Calu3 (cell line): ENCODE measurements around the gene SLC51A. TPM values are rescaled to one million over a fixed set of nuclear protein-coding genes. Genes with fewer than 3 reads are reported as not detected.
"Not testable (repeated sequence)": the region's sequence is repeated elsewhere in the genome, so short reads cannot be mapped to it uniquely, and the experiment has no call there.

ENCODE experiments used
- Bru-seq: library from RNA; stranded (reverse); fragments of 400-500 nt; gene quantifications from one replicate; lab custom pipeline; 2021; lab: Mats Ljungman, UMichigan
- BruChase-seq, 2 experiments: library from RNA; stranded (reverse); fragments of 400-500 nt; gene quantifications; one replicate each; lab custom pipeline; 2021; lab: Mats Ljungman, UMichigan
- BruUV-seq: library from RNA; stranded (reverse); fragments of 400-500 nt; replicated peaks from 2 replicates; lab custom pipeline; 2021; lab: Mats Ljungman, UMichigan
- CTCF ChIA-PET: fragments of 300-600 bp; sonication (Branson Sonifier 250); formaldehyde crosslinking; loops from one replicate; lab custom pipeline; 2022; ENCODE audit warnings: antibody characterized with exemption; lab: Charles Lee
- DNase-seq: peaks from one replicate; pipeline ENCODE4 v3.0.0; 2022
- H3K27ac Mint-ChIP-seq: one replicate; pipeline ENCODE4 v1.8.0; 2022; ENCODE audit warnings: mixed read lengths; ENCODE audit not compliant: unreplicated experiment
- H3K27me3 Mint-ChIP-seq: one replicate; pipeline ENCODE4 v1.8.0; 2022; ENCODE audit warnings: mixed read lengths; ENCODE audit not compliant: unreplicated experiment
- H3K36me3 Mint-ChIP-seq: one replicate; pipeline ENCODE4 v1.8.0; 2022; ENCODE audit warnings: mild to moderate bottlenecking, moderate library complexity, mixed read lengths; ENCODE audit not compliant: insufficient read depth, unreplicated experiment
- H3K4me1 Mint-ChIP-seq: one replicate; pipeline ENCODE4 v1.8.0; 2022; ENCODE audit warnings: mild to moderate bottlenecking, low read depth, mixed read lengths; ENCODE audit not compliant: unreplicated experiment
- H3K4me3 Mint-ChIP-seq: one replicate; pipeline ENCODE4 v1.8.0; 2022; ENCODE audit warnings: mild to moderate bottlenecking, low read depth, moderate library complexity, mixed read lengths; ENCODE audit not compliant: unreplicated experiment
- H3K9me3 Mint-ChIP-seq: one replicate; pipeline ENCODE4 v1.8.0; 2022; ENCODE audit warnings: low read depth, mixed read lengths; ENCODE audit not compliant: unreplicated experiment
- intact Hi-C: fragments of 100-400 bp; cut with micrococcal nuclease; formaldehyde crosslinking; loops from one replicate; pipeline ENCODE4 v1.10.0; 2022; ENCODE audit not compliant: unreplicated experiment
- long read RNA-seq: library from polyadenylated mRNA; stranded (forward); transcript quantifications from one replicate; pipeline ENCODE4 v2.0.0, GENCODE V29; 2022
- total RNA-seq: library from RNA; stranded (reverse); gene quantifications from 2 replicates; pipeline ENCODE4 v1.2.3, GENCODE V29; 2022
- TF ChIP-seq, protein P1 (sequence below): fragments of 200-600 bp; IDR thresholded peaks from one replicate; pipeline ENCODE4 v1.8.0; 2022; ENCODE audit warnings: antibody characterized with exemption; ENCODE audit not compliant: unreplicated experiment

SLC51A gene
- total RNA-seq (not detected in 2 replicates), Bru-seq, nascent RNA (not detected), BruChase-seq, experiment 1, labeled RNA remaining after a 6-hour chase (percentile 5 among the genes with signal in this experiment), BruChase-seq, experiment 2, labeled RNA remaining after a 2-hour chase (percentile 5 among the genes with signal in this experiment)
- long read RNA-seq, partial matches to known transcripts = 0 of 15 reads
- long read RNA-seq, other reads (novel, unspliced or antisense) = 15 of 15 reads

DNA sequence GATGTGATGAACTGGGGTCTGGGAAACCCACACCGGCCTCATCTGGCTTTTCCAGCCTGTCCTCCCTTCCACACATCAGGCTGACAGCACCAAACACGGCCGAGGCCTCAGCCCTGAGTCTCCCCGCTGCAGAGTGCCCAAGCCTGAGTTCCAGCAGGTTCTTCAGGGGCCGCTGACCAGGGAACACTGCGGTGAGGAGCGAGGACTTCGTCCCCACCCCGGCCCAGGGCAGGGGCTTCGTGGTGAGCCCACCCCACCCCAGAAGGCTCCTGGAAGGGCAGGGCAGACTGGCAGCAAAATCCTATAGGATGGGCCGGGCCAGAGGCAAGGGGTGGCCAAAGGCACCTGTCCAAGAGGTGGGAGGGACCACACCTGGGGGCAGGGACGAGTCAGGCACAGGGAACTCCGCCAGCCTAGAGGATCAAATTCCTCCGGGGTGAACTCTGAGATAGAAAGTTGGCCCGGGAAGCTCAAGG is at the start of gene SLC51A:
SLC51A (plus strand) TSS at position 446 of the 476 bp plus-strand sequence. CDS start 179 bp downstream, outside the sequence.
- Mint-ChIP-seq H3K27ac (no peak within 1 kb of the TSS), H3K36me3 (no peaks in the 10 kb centered on the region), H3K27me3 (peaks cover 63% of the 10 kb centered on the region), H3K4me1 (no peaks in the 10 kb centered on the region), H3K4me3 (peak within 1 kb of the TSS; percentile 33), H3K9me3 (no peaks in the 10 kb centered on the region)
- intact Hi-C loops = no loop called here
- TF ChIP-seq, protein P1, sequence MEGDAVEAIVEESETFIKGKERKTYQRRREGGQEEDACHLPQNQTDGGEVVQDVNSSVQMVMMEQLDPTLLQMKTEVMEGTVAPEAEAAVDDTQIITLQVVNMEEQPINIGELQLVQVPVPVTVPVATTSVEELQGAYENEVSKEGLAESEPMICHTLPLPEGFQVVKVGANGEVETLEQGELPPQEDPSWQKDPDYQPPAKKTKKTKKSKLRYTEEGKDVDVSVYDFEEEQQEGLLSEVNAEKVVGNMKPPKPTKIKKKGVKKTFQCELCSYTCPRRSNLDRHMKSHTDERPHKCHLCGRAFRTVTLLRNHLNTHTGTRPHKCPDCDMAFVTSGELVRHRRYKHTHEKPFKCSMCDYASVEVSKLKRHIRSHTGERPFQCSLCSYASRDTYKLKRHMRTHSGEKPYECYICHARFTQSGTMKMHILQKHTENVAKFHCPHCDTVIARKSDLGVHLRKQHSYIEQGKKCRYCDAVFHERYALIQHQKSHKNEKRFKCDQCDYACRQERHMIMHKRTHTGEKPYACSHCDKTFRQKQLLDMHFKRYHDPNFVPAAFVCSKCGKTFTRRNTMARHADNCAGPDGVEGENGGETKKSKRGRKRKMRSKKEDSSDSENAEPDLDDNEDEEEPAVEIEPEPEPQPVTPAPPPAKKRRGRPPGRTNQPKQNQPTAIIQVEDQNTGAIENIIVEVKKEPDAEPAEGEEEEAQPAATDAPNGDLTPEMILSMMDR = no peak
- BruUV-seq = no TSS peak
- peak; percentile 41 for DNase-seq
- CTCF ChIA-PET = no interaction called here

DNA sequence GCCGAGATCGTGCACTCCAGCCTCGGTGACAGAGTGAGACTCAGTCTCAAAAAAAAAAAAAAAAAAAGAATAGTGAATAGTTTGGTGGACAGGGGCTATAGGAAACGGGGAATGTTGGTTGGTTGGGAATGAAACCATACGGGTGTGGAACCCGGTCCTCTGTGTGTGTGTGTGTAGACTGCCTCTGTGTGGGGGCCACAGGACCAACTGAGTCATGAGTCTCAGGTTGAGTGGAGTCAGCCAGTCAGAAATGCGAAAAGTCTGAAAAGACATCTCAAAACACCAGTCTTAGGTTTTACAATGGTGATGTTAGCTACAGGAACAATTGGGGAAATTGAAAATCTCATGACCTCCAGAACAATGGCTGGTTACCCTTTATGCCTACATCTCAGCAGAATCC is 49.6 kb upstream of the SLC51A start:
- H3K27ac Mint-ChIP-seq = no peak overlapping the region
- TF ChIP-seq, protein P1 = no peak
- no peaks in the 10 kb centered on the region for H3K36me3 Mint-ChIP-seq
- intact Hi-C loops = no loop called here
- H3K4me3 Mint-ChIP-seq = no peak overlapping the region
- no peaks in the 10 kb centered on the region for H3K9me3 Mint-ChIP-seq
- no peaks in the 10 kb centered on the region for H3K27me3 Mint-ChIP-seq
- CTCF ChIA-PET = no interaction called here
- BruUV-seq = no TSS peak
- no peaks in the 10 kb centered on the region for H3K4me1 Mint-ChIP-seq
- DNase-seq = no peak

DNA sequence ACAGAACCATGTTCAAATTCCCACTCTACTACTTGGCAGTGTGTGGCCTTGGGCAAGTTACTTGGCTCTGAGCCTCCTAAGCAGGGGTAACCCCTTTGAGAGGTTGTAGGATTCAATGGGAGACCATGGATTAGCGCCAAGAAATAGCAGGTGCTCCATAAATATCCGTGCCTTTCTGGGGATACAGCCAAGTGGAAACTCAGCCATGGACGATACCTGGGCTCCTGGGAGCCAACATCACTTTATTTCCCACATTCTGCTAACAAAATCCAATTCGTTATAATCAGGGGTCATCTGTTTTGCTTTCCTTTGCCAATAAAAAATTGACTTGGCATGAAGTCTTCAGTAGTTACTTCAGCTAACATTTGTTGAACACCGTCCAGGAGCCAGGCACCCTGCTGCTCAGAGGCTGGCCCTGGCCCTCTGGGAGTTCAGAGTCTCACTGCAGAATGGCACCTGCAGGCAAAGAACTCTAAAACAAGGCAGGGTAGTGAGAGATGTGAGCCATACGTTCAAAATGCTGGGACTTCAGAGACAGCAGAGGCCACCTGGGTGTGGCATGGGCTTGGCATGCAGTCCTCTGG is 47.4 kb upstream of the SLC51A start:
- H3K4me1 Mint-ChIP-seq = no peaks in the 10 kb centered on the region
- no peak overlapping the region for H3K27ac Mint-ChIP-seq
- DNase-seq = no peak
- no peak overlapping the region for H3K4me3 Mint-ChIP-seq
- BruUV-seq = no TSS peak
- CTCF ChIA-PET = no interaction called here
- H3K27me3 Mint-ChIP-seq = no peaks in the 10 kb centered on the region
- no peaks in the 10 kb centered on the region for H3K9me3 Mint-ChIP-seq
- intact Hi-C loops = no loop called here
- TF ChIP-seq, protein P1 = no peak
- no peaks in the 10 kb centered on the region for H3K36me3 Mint-ChIP-seq

DNA sequence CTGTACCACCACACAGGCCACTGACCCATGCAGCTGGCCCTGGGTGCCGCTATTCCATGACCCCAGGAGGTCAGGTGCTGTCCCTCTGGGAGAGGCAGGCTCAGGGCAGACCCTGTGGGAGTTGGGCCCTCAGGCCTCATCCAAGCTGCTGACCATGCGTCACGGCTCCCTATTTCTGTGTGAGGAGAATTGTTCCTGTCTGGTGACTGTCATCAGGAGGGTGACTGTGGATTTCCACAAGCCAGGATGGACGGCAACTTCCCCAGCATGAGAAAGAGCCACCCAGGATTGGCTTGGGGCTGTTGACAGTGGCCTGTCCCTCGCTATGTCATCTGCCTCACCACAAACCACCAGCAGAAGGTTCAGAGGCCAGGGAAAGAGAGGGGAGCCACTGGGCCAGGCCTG is 46.5 kb upstream of the SLC51A start:
- Mint-ChIP-seq H3K36me3 (no peaks in the 10 kb centered on the region), H3K27ac (no peak overlapping the region), H3K4me1 (no peaks in the 10 kb centered on the region), H3K4me3 (no peak overlapping the region), H3K9me3 (no peaks in the 10 kb centered on the region), H3K27me3 (no peaks in the 10 kb centered on the region)
- BruUV-seq = no TSS peak
- no peak for DNase-seq
- intact Hi-C loops = no loop called here
- TF ChIP-seq, protein P1 = no peak
- CTCF ChIA-PET = no interaction called here

DNA sequence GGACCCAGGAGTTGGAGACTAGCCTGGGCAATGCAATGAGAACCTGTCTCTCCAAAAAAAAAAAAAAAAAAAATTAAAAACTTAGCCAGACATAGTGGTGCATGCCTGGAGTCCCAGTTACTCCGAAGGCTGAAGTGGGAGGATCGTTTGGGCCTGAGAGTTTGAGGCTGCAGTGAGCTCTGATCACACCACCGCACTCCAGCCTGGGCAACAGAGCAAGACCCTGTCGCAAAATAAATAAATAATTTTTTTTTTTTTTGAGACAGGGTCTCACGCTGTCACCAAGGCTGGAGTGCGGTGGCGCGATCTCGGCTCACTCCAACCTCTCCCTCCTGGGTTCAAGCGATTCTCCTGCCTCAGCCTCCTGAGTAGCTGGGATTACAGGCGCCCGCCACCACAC is 46.0 kb upstream of the SLC51A start:
- H3K36me3 Mint-ChIP-seq, H3K27ac Mint-ChIP-seq, CTCF ChIA-PET, BruUV-seq, H3K4me1 Mint-ChIP-seq, DNase-seq, H3K9me3 Mint-ChIP-seq, H3K27me3 Mint-ChIP-seq, intact Hi-C loops, H3K4me3 Mint-ChIP-seq: not testable (repeated sequence)
